Memory B cell (primary cell): Measurements from ENCODE around the gene LRATD1.

Experiments
- ATAC-seq: fragments of 150-1000 bp; cut with Tn5 transposase; 2 replicates; pipeline ENCODE4 v1.10.0; 2021; ENCODE audit warnings: low read depth, mild to moderate bottlenecking, moderate library complexity
- DNase-seq, 2 donors: peaks; one replicate each; pipeline ENCODE4 v3.0.0; 2022; ENCODE audit warnings: low spot score in 2 of 2
- H3K27ac Mint-ChIP-seq: one replicate; pipeline ENCODE4 v1.8.0; 2022; ENCODE audit warnings: mild to moderate bottlenecking, moderate library complexity, mixed read lengths
- H3K27me3 Mint-ChIP-seq: one replicate; pipeline ENCODE4 v1.8.0; 2022; ENCODE audit warnings: mixed read lengths
- H3K36me3 Mint-ChIP-seq: one replicate; pipeline ENCODE4 v1.8.0; 2022; ENCODE audit warnings: mild to moderate bottlenecking, mixed read lengths
- H3K4me1 Mint-ChIP-seq: one replicate; pipeline ENCODE4 v1.8.0; 2022; ENCODE audit warnings: mixed read lengths
- H3K4me3 Mint-ChIP-seq: one replicate; pipeline ENCODE4 v1.8.0; 2022; ENCODE audit warnings: mild to moderate bottlenecking, moderate library complexity, mixed read lengths
- H3K9me3 Mint-ChIP-seq: one replicate; pipeline ENCODE4 v1.8.0; 2022; ENCODE audit warnings: mixed read lengths

LRATD1 gene

GRCh38 chr2:14647714-14648113 is 15.2 kb downstream of the LRATD1 start:
- Mint-ChIP-seq H3K27me3 (no peaks in the 10 kb centered on the region), H3K4me1 (no peaks in the 10 kb centered on the region), H3K4me3 (no peak overlapping the region), H3K9me3 (no peaks in the 10 kb centered on the region), H3K27ac (no peak overlapping the region), H3K36me3 (no peaks in the 10 kb centered on the region)
- ATAC-seq (no peak), DNase-seq (no peak)

DNA sequence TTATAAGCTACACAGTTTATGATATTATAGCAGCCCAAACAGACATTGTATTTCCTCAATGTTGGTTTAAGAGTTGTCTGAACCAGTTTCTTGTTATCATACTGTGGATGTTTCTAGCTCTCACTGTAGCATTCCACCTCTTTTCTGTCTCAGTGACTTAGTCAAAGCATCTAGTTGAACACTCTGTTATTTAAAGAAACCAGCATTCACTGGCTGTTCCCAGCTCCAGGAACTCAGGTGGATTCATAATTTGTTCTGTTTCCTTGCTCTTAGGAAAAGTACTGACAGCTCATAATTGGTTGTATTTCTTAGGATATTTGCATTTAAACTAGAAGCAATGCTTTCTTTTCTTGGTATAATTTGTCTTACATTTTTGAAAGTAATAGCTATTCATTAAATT is 17.5 kb downstream of the LRATD1 start:
- H3K36me3 Mint-ChIP-seq, result no peaks in the 10 kb centered on the region

GRCh38 chr2:14654835-14655282 is 22.3 kb downstream of the LRATD1 start:
- ATAC-seq (no peak), DNase-seq (no peak)
- Mint-ChIP-seq H3K4me3 (no peak overlapping the region), H3K27me3 (no peaks in the 10 kb centered on the region), H3K27ac (no peak overlapping the region), H3K4me1 (no peaks in the 10 kb centered on the region), H3K36me3 (no peaks in the 10 kb centered on the region), H3K9me3 (peaks cover 4% of the 10 kb centered on the region)

More for the DNA sequence above, 17.5 kb downstream of the LRATD1 start:
- Mint-ChIP-seq H3K27ac (no peak overlapping the region), H3K9me3 (no peaks in the 10 kb centered on the region), H3K27me3 (no peaks in the 10 kb centered on the region), H3K4me3 (no peak overlapping the region), H3K4me1 (no peaks in the 10 kb centered on the region)
- no peak for DNase-seq
- no peak for ATAC-seq

GRCh38 chr2:14656146-14656545 is 23.6 kb downstream of the LRATD1 start:
- H3K27me3 Mint-ChIP-seq, result no peaks in the 10 kb centered on the region
- no peak for ATAC-seq

GRCh38 chr2:14661163-14661562 is 28.6 kb downstream of the LRATD1 start:
- DNase-seq, result no peak
- ATAC-seq, result no peak
- Mint-ChIP-seq H3K9me3 (peaks cover 7% of the 10 kb centered on the region), H3K4me1 (no peaks in the 10 kb centered on the region), H3K4me3 (no peak overlapping the region), H3K27ac (no peak overlapping the region), H3K36me3 (no peaks in the 10 kb centered on the region), H3K27me3 (no peaks in the 10 kb centered on the region)

More at GRCh38 chr2:14656146-14656545, 23.6 kb downstream of the LRATD1 start:
- DNase-seq, result no peak
- Mint-ChIP-seq H3K36me3 (no peaks in the 10 kb centered on the region), H3K9me3 (peaks cover 5% of the 10 kb centered on the region), H3K4me1 (no peaks in the 10 kb centered on the region), H3K4me3 (no peak overlapping the region), H3K27ac (no peak overlapping the region)

GRCh38 chr2:14673351-14673875 is 40.9 kb downstream of the LRATD1 start:
- no peak for DNase-seq
- no peak for ATAC-seq
- Mint-ChIP-seq H3K27ac (no peak overlapping the region), H3K9me3 (peaks cover 3% of the 10 kb centered on the region), H3K27me3 (no peaks in the 10 kb centered on the region), H3K4me3 (no peak overlapping the region), H3K4me1 (no peaks in the 10 kb centered on the region), H3K36me3 (no peaks in the 10 kb centered on the region)

DNA sequence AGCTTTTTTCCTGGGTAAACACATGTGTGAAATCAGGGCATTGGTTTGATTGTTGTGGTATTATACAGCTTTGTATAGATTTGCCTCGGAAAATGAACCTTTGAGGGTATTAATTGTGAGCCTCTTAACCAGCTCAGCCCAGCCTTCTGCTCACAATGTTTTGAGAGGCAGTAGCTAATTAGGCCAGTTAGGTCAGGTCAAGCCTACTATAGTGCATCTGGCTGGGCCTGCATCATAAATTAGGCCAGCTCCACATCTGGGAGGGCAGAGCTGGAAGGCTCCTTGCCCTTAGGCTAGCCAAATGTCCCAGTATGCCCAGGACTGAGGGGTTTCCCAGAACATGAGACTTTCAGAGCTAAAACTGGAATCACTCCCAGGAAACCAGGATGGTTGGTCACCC is 43.0 kb downstream of the LRATD1 start:
- Mint-ChIP-seq H3K36me3 (no peaks in the 10 kb centered on the region), H3K9me3 (peaks cover 3% of the 10 kb centered on the region), H3K4me1 (no peaks in the 10 kb centered on the region), H3K27me3 (no peaks in the 10 kb centered on the region), H3K4me3 (no peak overlapping the region), H3K27ac (no peak overlapping the region)
- DNase-seq (no peak), ATAC-seq (no peak)

- H3K27ac Mint-ChIP-seq, result no peak overlapping the region
- H3K4me1 Mint-ChIP-seq, result no peaks in the 10 kb centered on the region
- H3K36me3 Mint-ChIP-seq, result no peaks in the 10 kb centered on the region
- no peaks in the 10 kb centered on the region for H3K27me3 Mint-ChIP-seq
- ATAC-seq (no peak), DNase-seq (no peak)
- no peak overlapping the region for H3K4me3 Mint-ChIP-seq
- H3K9me3 Mint-ChIP-seq, result peaks cover 3% of the 10 kb centered on the region
These were observed 43.9 kb downstream of the LRATD1 start for GRCh38 chr2:14676371-14676770.

DNA sequence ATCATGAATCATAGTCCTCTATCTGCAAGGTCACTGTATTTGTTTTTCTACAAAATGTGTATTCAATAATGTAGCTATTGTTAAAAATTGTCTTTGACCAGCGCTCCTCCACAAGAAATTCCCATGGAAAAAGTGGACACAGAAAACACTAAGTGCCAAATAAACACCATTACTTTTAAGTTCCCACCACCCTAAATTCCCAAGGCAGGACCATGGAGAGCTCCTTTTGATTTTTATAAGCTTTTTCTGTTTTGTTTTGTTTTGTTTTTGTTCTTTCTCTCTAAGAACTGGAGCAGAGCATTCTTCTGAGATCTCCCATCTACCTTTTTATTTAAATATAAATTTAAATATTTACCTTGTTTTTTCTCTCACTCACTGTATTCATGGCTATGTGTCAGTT is 44.5 kb downstream of the LRATD1 start:
- Mint-ChIP-seq H3K36me3 (no peaks in the 10 kb centered on the region), H3K4me3 (no peak overlapping the region), H3K27me3 (no peaks in the 10 kb centered on the region), H3K4me1 (no peaks in the 10 kb centered on the region), H3K9me3 (no peaks in the 10 kb centered on the region), H3K27ac (no peak overlapping the region)
- DNase-seq, result no peak
- no peak for ATAC-seq

DNA sequence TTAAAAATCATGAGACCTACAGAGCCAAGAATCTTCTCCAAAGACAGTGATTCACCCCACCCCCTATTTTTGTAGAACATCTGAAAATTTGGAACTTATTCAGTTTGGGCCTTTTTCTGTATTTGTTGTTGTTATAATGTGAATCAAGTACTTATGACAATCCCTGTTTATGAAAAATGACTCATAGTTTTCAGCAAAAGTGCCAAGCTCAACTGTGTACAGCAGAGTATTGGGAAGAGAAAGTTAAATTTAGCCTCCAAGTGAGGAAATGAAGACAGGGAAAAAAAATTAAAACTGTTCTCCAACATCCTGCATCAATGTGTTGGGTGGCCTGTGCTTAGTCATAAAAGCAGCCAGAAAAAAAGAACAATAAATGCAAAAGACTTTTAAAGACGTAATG is 46.2 kb downstream of the LRATD1 start:
- ATAC-seq, result no peak
- H3K9me3 Mint-ChIP-seq, result no peaks in the 10 kb centered on the region
- H3K4me1 Mint-ChIP-seq, result no peaks in the 10 kb centered on the region
- no peak overlapping the region for H3K4me3 Mint-ChIP-seq
- no peak for DNase-seq
- no peak overlapping the region for H3K27ac Mint-ChIP-seq
- no peaks in the 10 kb centered on the region for H3K27me3 Mint-ChIP-seq
- H3K36me3 Mint-ChIP-seq, result no peaks in the 10 kb centered on the region

GRCh38 chr2:14681608-14682007 is 49.1 kb downstream of the LRATD1 start:
- H3K9me3 Mint-ChIP-seq, result no peaks in the 10 kb centered on the region
- H3K4me3 Mint-ChIP-seq, result no peak overlapping the region
- no peaks in the 10 kb centered on the region for H3K27me3 Mint-ChIP-seq
- no peaks in the 10 kb centered on the region for H3K4me1 Mint-ChIP-seq
- ATAC-seq (no peak), DNase-seq (no peak)
- no peaks in the 10 kb centered on the region for H3K36me3 Mint-ChIP-seq
- H3K27ac Mint-ChIP-seq, result no peak overlapping the region
